HCT116 (cell line): ENCODE measurements around the gene CSNK2A1. TPM values are rescaled to one million over a fixed set of nuclear protein-coding genes. Genes with fewer than 3 reads are reported as not detected.

Source experiments
- ATAC-seq: fragments of 200-7000 bp; cut with Tn5 transposase; 2 replicates; pipeline ENCODE4 v1.9.1; 2020; ENCODE audit warnings: mild to moderate bottlenecking, moderate library complexity
- BruUV-seq: library from RNA; stranded (reverse); fragments of 400-500 nt; replicated peaks from 2 replicates; lab custom pipeline; 2021; lab: Mats Ljungman, UMichigan
- CTCF ChIA-PET: fragments of 300-600 bp; sonication (Branson Sonifier 250); formaldehyde crosslinking; loops from one replicate; lab custom pipeline; 2021; ENCODE audit warnings: antibody characterized with exemption; lab: Charles Lee
- POLR2A ChIA-PET: fragments of 300-600, 350-600 bp; sonication (Branson Sonifier 250); formaldehyde crosslinking; loops from one replicate; lab custom pipeline; 2021; ENCODE audit warnings: antibody characterized with exemption; lab: Charles Lee
- RAD21 ChIA-PET, 2 experiments: fragments of 300-600 bp; sonication (Branson Sonifier 250); formaldehyde crosslinking; loops; one replicate each; lab custom pipeline; 2023; ENCODE audit warnings: low total read pairs in 2 of 2; ENCODE audit not compliant: uncharacterized antibody in 2 of 2, unreplicated experiment in 2 of 2, low non-redundant PET in 1 of 2; lab: Charles Lee
- DNase-seq: peaks from one replicate; pipeline ENCODE4 v3.0.0-alpha.2; 2010; ENCODE audit warnings: low read depth, low spot score
- H2AFZ ChIP-seq: fragments of 200-600 bp; shearing (Covaris generic), sonication (generic); 2 replicates; pipeline ENCODE4 v1.6.1; 2017; ENCODE audit warnings: low read depth, mixed run types, mixed read lengths, antibody characterized with exemption, low read length; ENCODE audit not compliant: poor library complexity, severe bottlenecking
- H3K27ac ChIP-seq: 2 replicates; pipeline ENCODE4 v1.5.1; 2012; ENCODE audit warnings: low read depth, low read length
- H3K27me3 ChIP-seq: fragments of 200-600 bp; sonication (generic); 2 replicates; pipeline ENCODE4 v1.6.1; 2016; ENCODE audit warnings: mixed run types, low read length, mixed read lengths; ENCODE audit not compliant: insufficient read depth
- H3K36me3 ChIP-seq, 2 experiments: fragments of 200-500 bp in 1 of 2; fragments of 200-600 bp in 1 of 2; sonication (Bioruptor generic) in 1 of 2; sonication (generic) in 1 of 2; 2 replicates each; pipeline versions ENCODE4 v1.5.1 to v1.6.1; 2014 to 2016; ENCODE audit warnings: low read length in 2 of 2, inconsistent platforms in 1 of 2, mixed read lengths in 1 of 2, mixed run types in 1 of 2; ENCODE audit not compliant: insufficient read depth in 2 of 2, control insufficient read depth in 1 of 2
- H3K4me1 ChIP-seq, 2 experiments: fragments of 200-600 bp in 1 of 2; sonication (generic) in 1 of 2; 2 replicates each; pipeline versions ENCODE4 v1.5.1 to v1.6.1; 2012 to 2017; ENCODE audit warnings: low read length in 2 of 2, inconsistent platforms in 1 of 2, mild to moderate bottlenecking in 1 of 2, mixed read lengths in 1 of 2, mixed run types in 1 of 2, moderate library complexity in 1 of 2; ENCODE audit not compliant: insufficient read depth in 2 of 2, control insufficient read depth in 1 of 2
- H3K4me2 ChIP-seq: fragments of 200-600 bp; sonication (generic); 2 replicates; pipeline ENCODE4 v1.6.1; 2017; ENCODE audit warnings: mixed run types, low read length, mixed read lengths
- H3K4me3 ChIP-seq, 2 experiments: fragments of 200-600 bp in 1 of 2; sonication (generic) in 1 of 2; replicated peaks in 1 of 2; 2 replicates each; pipeline ENCODE4 v1.5.1; 2011 to 2016; ENCODE audit warnings: low read length in 2 of 2, control low read depth in 1 of 2, low read depth in 1 of 2, mild to moderate bottlenecking in 1 of 2, mixed read lengths in 1 of 2, mixed run types in 1 of 2
- H3K79me2 ChIP-seq: fragments of 200-600 bp; sonication (generic); 2 replicates; pipeline ENCODE4 v1.6.1; 2017; ENCODE audit warnings: mild to moderate bottlenecking, mixed run types, low read length, moderate library complexity, mixed read lengths; ENCODE audit not compliant: insufficient read depth
- H3K9ac ChIP-seq: fragments of 200-600 bp; sonication (generic); 2 replicates; pipeline ENCODE4 v1.6.1; 2016; ENCODE audit warnings: low read length, mixed read lengths
- H3K9me2 ChIP-seq: fragments of 200-600 bp; sonication (generic), shearing (Covaris generic); 2 replicates; pipeline ENCODE4 v1.6.1; 2017; ENCODE audit warnings: mixed run types, mild to moderate bottlenecking, moderate library complexity; ENCODE audit not compliant: insufficient read depth
- H3K9me3 ChIP-seq, 2 experiments: fragments of 200-500 bp in 1 of 2; fragments of 200-600 bp in 1 of 2; sonication (Bioruptor generic) in 1 of 2; sonication (generic) in 1 of 2; 2 replicates each; pipeline ENCODE4 v1.6.1; 2014 to 2017; ENCODE audit warnings: low read length in 2 of 2, mixed read lengths in 2 of 2, inconsistent platforms in 1 of 2, low read depth in 1 of 2, mild to moderate bottlenecking in 1 of 2, mixed run types in 1 of 2, moderate library complexity in 1 of 2; ENCODE audit not compliant: control insufficient read depth in 1 of 2, insufficient read depth in 1 of 2
- H4K20me1 ChIP-seq: fragments of 200-600 bp; sonication (generic), shearing (Covaris generic); 2 replicates; pipeline ENCODE4 v1.6.1; 2017; ENCODE audit warnings: mixed run types, mild to moderate bottlenecking, moderate library complexity; ENCODE audit not compliant: insufficient read depth
- CBX3 ChIP-seq: IDR thresholded peaks from 2 replicates; pipeline ENCODE4 v1.6.1; 2012; ENCODE audit warnings: low read depth
- EZH2phosphoT487 ChIP-seq: fragments of 200-600 bp; IDR thresholded peaks from 2 replicates; pipeline ENCODE4 v1.6.1; 2018; ENCODE audit warnings: antibody characterized with exemption, borderline replicate concordance
- FOSL1 ChIP-seq: IDR thresholded peaks from 2 replicates; pipeline ENCODE4 v1.6.1; 2012; ENCODE audit warnings: low read depth
- JUND ChIP-seq: IDR thresholded peaks from 2 replicates; pipeline ENCODE4 v1.6.1; 2012
- RAD21 ChIP-seq: IDR thresholded peaks from 2 replicates; pipeline ENCODE4 v1.6.1; 2012; ENCODE audit warnings: low read depth, mild to moderate bottlenecking
- SIN3A ChIP-seq: IDR thresholded peaks from 2 replicates; pipeline ENCODE4 v1.6.1; 2012; ENCODE audit warnings: low read depth
- SP1 ChIP-seq: IDR thresholded peaks from 2 replicates; pipeline ENCODE4 v1.6.1; 2012; ENCODE audit warnings: low read depth
- SRF ChIP-seq: IDR thresholded peaks from 2 replicates; pipeline ENCODE4 v1.6.1; 2012; ENCODE audit warnings: low read depth
- ZNF274 ChIP-seq: fragments of 200-500 bp; sonication (Bioruptor generic); IDR thresholded peaks from 2 replicates; pipeline ENCODE4 v1.6.1; 2014; ENCODE audit warnings: mild to moderate bottlenecking, low read depth, low read length, inconsistent platforms
- intact Hi-C: fragments of 100-400 bp; cut with micrococcal nuclease; formaldehyde crosslinking; loops from 2 replicates; pipeline ENCODE4 v1.10.0; 2022
- total RNA-seq: library from RNA; stranded (reverse); gene quantifications from one replicate; pipeline ENCODE4 v1.2.1, GENCODE V29; 2021; ENCODE audit not compliant: unreplicated experiment
- TF ChIP-seq, protein P1 (sequence below), 3 experiments: fragments of 200-600 bp in 1 of 3; sonication (generic) in 1 of 3; IDR thresholded peaks in 2 of 3; conservative IDR thresholded peaks in 1 of 3; 2 replicates each; pipeline ENCODE4 v1.5.1; 2012 to 2017; ENCODE audit warnings: low read depth in 2 of 3, low read length in 2 of 3, antibody characterized with exemption in 1 of 3, borderline replicate concordance in 1 of 3, control low read depth in 1 of 3, mild to moderate bottlenecking in 1 of 3, mixed read lengths in 1 of 3, mixed run types in 1 of 3, moderate library complexity in 1 of 3; ENCODE audit not compliant: insufficient read depth in 1 of 3

CSNK2A1 gene
- total RNA-seq, 1 experiment from 2014 or later = 284 TPM

DNA sequence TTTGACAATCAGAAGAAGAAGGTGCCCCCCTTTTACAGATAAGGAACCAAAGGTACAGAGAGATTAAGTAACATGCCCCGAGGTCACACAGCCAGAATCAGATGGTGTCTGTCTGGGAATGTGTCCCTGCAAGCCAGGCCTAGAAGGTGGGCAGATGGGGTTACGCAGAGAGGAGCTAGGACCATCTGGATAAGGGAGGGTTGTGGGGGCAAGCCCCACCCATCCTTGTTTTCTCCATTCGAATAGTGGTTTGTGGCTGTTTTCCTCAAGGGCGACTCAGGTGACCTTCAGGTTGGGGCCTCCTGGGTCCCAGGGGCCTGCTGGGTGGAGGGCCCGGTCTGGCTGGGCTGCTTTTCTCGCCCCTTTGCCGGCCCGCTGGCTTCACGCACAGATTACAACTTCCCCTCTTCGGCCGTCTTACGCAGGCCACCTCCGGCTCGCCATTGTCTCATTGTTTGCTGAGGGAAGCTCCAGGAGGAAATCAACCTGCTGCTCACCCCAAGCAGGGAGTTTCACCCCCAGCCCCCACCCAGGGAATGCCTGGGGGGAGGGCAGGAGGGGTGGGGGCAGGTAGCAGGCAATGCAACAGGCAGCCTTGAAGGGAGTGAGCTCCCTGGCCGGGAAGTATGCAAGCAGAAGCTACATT, 30.8 kb upstream of the CSNK2A1 start:
- Histone ChIP-seq H2AFZ (no peak overlapping the region), H3K36me3 (no peaks in the 10 kb centered on the region)
- RAD21 ChIA-PET = no interaction called here
- intact Hi-C loops = no loop called here
- no peak for TF ChIP-seq SIN3A
- no peak for TF ChIP-seq EZH2phosphoT487
- no peak for TF ChIP-seq ZNF274
- TF ChIP-seq FOSL1 = no peak
- no peak for TF ChIP-seq RAD21
- TF ChIP-seq, all 23 proteins: peak for 0
- Histone ChIP-seq H3K9ac (no peak overlapping the region), H3K4me1 (peaks cover 4 to 18% of the 10 kb centered on the region in 2 experiments; a peak in 3 of 4 replicates), H4K20me1 (no peaks in the 10 kb centered on the region), H3K4me2 (no peak overlapping the region), H3K9me3 (no peaks in the 10 kb centered on the region), H3K27ac (no peak overlapping the region), H3K79me2 (no peaks in the 10 kb centered on the region), H3K27me3 (no peaks in the 10 kb centered on the region), H3K9me2 (no peaks in the 10 kb centered on the region), H3K4me3 (no peak overlapping the region)
- DNase-seq = no peak
- ChIA-PET POLR2A (no interaction called here), CTCF (no interaction called here)
- ATAC-seq = no peak
- no TSS peak for BruUV-seq

DNA sequence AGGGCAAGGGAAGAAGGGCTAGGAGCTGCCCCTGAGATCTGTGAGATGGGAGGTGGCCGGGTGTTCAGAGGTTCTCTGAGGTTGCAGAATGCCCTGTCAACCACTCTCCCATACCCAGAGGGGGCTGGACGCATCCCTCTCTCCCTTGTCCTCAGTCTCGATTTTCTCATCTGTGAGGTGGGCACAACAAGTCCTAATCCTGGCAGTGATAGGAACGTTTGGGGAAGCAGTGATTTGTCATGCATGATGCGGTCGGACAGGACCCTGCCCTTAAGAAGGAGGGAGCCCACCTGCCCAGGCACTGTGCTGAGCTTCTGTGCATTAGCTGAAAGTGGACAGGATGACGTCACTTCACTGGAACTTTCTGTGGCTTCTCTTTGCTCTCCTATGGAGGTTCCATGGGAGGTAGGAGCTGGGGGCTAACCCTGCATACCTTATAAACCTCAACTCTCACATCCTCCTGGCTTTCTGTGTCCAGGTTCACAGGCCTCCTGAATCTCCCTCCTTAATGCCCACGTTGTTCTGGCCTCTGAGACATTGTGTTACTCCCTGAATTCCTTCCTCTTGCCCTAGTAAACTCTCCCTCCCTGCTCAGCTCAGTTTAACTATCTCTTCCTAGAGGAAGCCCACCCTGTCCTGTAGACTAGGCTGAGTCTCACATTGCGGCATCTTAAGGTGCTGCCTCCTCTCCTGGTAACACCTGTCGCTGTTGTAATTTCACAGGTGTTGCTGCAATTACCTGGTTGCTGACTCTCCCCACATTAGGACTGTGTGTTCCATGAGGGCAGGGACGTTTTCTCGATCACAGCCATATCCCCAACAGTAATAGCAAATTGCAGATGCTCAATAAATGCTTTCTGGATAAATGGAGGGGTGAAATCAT, 30.1 kb upstream of the CSNK2A1 start:
- Histone ChIP-seq H3K9ac (no peak overlapping the region), H3K27ac (no peak overlapping the region), H4K20me1 (no peaks in the 10 kb centered on the region), H3K4me3 (no peak overlapping the region), H3K9me3 (no peaks in the 10 kb centered on the region), H2AFZ (no peak overlapping the region), H3K36me3 (no peaks in the 10 kb centered on the region), H3K79me2 (no peaks in the 10 kb centered on the region), H3K4me1 (peaks cover 5 to 23% of the 10 kb centered on the region in 2 experiments; a peak in 3 of 4 replicates), H3K4me2 (no peak overlapping the region), H3K27me3 (no peaks in the 10 kb centered on the region), H3K9me2 (no peaks in the 10 kb centered on the region)
- CTCF ChIA-PET = no interaction called here
- BruUV-seq = no TSS peak
- POLR2A ChIA-PET = interaction anchor here (1.5 kb wide), 1 partner anchor 72 kb away, joined by 5 read pairs; no protein-coding TSS in a partner anchor
- intact Hi-C loops = no loop called here
- TF ChIP-seq, protein P1, sequence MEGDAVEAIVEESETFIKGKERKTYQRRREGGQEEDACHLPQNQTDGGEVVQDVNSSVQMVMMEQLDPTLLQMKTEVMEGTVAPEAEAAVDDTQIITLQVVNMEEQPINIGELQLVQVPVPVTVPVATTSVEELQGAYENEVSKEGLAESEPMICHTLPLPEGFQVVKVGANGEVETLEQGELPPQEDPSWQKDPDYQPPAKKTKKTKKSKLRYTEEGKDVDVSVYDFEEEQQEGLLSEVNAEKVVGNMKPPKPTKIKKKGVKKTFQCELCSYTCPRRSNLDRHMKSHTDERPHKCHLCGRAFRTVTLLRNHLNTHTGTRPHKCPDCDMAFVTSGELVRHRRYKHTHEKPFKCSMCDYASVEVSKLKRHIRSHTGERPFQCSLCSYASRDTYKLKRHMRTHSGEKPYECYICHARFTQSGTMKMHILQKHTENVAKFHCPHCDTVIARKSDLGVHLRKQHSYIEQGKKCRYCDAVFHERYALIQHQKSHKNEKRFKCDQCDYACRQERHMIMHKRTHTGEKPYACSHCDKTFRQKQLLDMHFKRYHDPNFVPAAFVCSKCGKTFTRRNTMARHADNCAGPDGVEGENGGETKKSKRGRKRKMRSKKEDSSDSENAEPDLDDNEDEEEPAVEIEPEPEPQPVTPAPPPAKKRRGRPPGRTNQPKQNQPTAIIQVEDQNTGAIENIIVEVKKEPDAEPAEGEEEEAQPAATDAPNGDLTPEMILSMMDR (IDR thresholded peaks at IDR 0.05 in 2 of 3, conservative IDR thresholded peaks at IDR 0.05 in 1 of 3; ENCODE audit: borderline replicate concordance in 1 of 3, insufficient read depth in 1 of 3, low read depth in 2 of 3, low read length in 2 of 3) = no peak
- no peak for TF ChIP-seq SRF
- no peak for TF ChIP-seq CBX3
- no peak for TF ChIP-seq SP1
- TF ChIP-seq JUND = no peak
- RAD21 ChIA-PET = no interaction called here
- ATAC-seq (no peak), DNase-seq (no peak)
